Endothelial cell of umbilical vein (primary cell): ENCODE measurements around the gene SVOP. TPM values are rescaled to one million over a fixed set of nuclear protein-coding genes. Genes with fewer than 3 reads are reported as not detected.

Source experiments
- BruUV-seq: library from RNA; stranded (reverse); fragments of 400-500 nt; replicated peaks from 2 replicates; lab custom pipeline; 2021; lab: Mats Ljungman, UMichigan
- CTCF ChIA-PET: fragments of 300-600, 350-600 bp; sonication (Branson Sonifier 250); formaldehyde crosslinking; loops from one replicate; lab custom pipeline; 2021; ENCODE audit warnings: antibody characterized with exemption, inconsistent platforms; lab: Charles Lee
- POLR2A ChIA-PET: fragments of 300-600, 350-600 bp; sonication (Branson Sonifier 250); formaldehyde crosslinking; loops from one replicate; lab custom pipeline; 2021; ENCODE audit warnings: antibody characterized with exemption, inconsistent platforms; lab: Charles Lee
- DNase-seq: peaks from one replicate; pipeline ENCODE4 v3.0.0-alpha.2; 2011; ENCODE audit warnings: low read depth, low spot score
- FAIRE-seq: peaks from 2 replicates; lab custom pipeline; 2011; peaks lifted over from hg19 to GRCh38; lab: Jason Lieb, UNC
- H2AFZ ChIP-seq: 2 replicates; pipeline ENCODE4 v1.6.0; 2012; ENCODE audit warnings: low read depth, low read length, control low read depth, inconsistent platforms
- H3K27ac ChIP-seq: 2 replicates; pipeline ENCODE4 v1.5.1; 2011; ENCODE audit warnings: low read depth, mild to moderate bottlenecking, control low read depth, low read length, moderate library complexity; ENCODE audit not compliant: insufficient read depth
- H3K27me3 ChIP-seq, 2 experiments: 2 replicates each; pipeline versions ENCODE4 v1.6.0 to v1.6.1; 2011; ENCODE audit warnings: low read length in 2 of 2, mixed read lengths in 1 of 2; ENCODE audit not compliant: control insufficient read depth in 2 of 2, insufficient read depth in 2 of 2
- H3K36me3 ChIP-seq, 2 experiments: 2 replicates in 1 of 2; 3 replicates in 1 of 2; pipeline ENCODE4 v1.5.1; 2011; ENCODE audit warnings: low read length in 2 of 2, mild to moderate bottlenecking in 1 of 2, moderate library complexity in 1 of 2; ENCODE audit not compliant: control insufficient read depth in 2 of 2, insufficient read depth in 2 of 2; ENCODE audit errors: extremely low read depth in 1 of 2
- H3K4me1 ChIP-seq: 3 replicates; pipeline ENCODE4 v1.5.1; 2011; ENCODE audit warnings: mild to moderate bottlenecking, low read length; ENCODE audit not compliant: control insufficient read depth, insufficient read depth; ENCODE audit errors: extremely low read depth
- H3K4me2 ChIP-seq: 2 replicates; pipeline ENCODE4 v1.6.1; 2011; ENCODE audit warnings: low read length, control low read depth, mixed read lengths; ENCODE audit not compliant: insufficient read depth
- H3K4me3 ChIP-seq, 3 experiments: fragments of 200-600 bp in 1 of 3; sonication (generic), shearing (Covaris generic) in 1 of 3; replicated peaks in 1 of 3; 2 replicates each; pipeline ENCODE4 v1.5.1; 2011 to 2016; ENCODE audit warnings: control low read depth in 3 of 3, low read length in 3 of 3, mild to moderate bottlenecking in 2 of 3, inconsistent platforms in 1 of 3, low read depth in 1 of 3, moderate library complexity in 1 of 3; ENCODE audit not compliant: insufficient read depth in 1 of 3
- H3K79me2 ChIP-seq: 2 replicates; pipeline ENCODE4 v1.6.0; 2012; ENCODE audit warnings: low read length, inconsistent platforms; ENCODE audit not compliant: control insufficient read depth, insufficient read depth
- H3K9ac ChIP-seq: replicated peaks from 2 replicates; pipeline ENCODE3; 2011; ENCODE audit warnings: low read length, control low read depth; ENCODE audit not compliant: insufficient read depth; ENCODE audit errors: extremely low read depth
- H3K9me1 ChIP-seq: replicated peaks from 3 replicates; pipeline ENCODE4 v1.6.0; 2011; ENCODE audit warnings: mild to moderate bottlenecking, low read length; ENCODE audit not compliant: control insufficient read depth, insufficient read depth; ENCODE audit errors: extremely low read depth
- H3K9me3 ChIP-seq: replicated peaks from 2 replicates; pipeline ENCODE4 v1.5.1; 2012; ENCODE audit warnings: low read length, inconsistent platforms; ENCODE audit not compliant: control insufficient read depth, insufficient read depth
- H4K20me1 ChIP-seq: replicated peaks from 2 replicates; pipeline ENCODE3; 2011; ENCODE audit warnings: mild to moderate bottlenecking, low read length; ENCODE audit not compliant: control insufficient read depth, insufficient read depth; ENCODE audit errors: extremely low read depth
- CTCF ChIP-seq, 2 donors: IDR thresholded peaks; 1 replicate in 1 of 2; 2 replicates in 1 of 2; pipeline ENCODE4 v1.5.1; 2011; ENCODE audit warnings: low read length in 2 of 2, mild to moderate bottlenecking in 2 of 2, moderate library complexity in 2 of 2, control low read depth in 1 of 2, inconsistent platforms in 1 of 2, low read depth in 1 of 2; ENCODE audit not compliant: insufficient read depth in 1 of 2; ENCODE audit errors: extremely low read depth in 1 of 2
- EZH2 ChIP-seq: IDR thresholded peaks from 2 replicates; pipeline ENCODE4 v1.6.1; 2012; ENCODE audit warnings: borderline replicate concordance, low read depth, mild to moderate bottlenecking, moderate library complexity, low read length, inconsistent platforms; ENCODE audit not compliant: severe bottlenecking
- FOS ChIP-seq: IDR thresholded peaks from 2 replicates; pipeline ENCODE4 v1.6.1; 2011; ENCODE audit warnings: mild to moderate bottlenecking, low read length, moderate library complexity, borderline replicate concordance; ENCODE audit not compliant: insufficient read depth
- GATA2 ChIP-seq: IDR thresholded peaks from 2 replicates; pipeline ENCODE4 v1.7.0; 2011; ENCODE audit warnings: low read depth, mild to moderate bottlenecking, moderate library complexity, mixed read lengths, low read length; ENCODE audit not compliant: insufficient read length, insufficient read depth
- JUN ChIP-seq: IDR thresholded peaks from 2 replicates; pipeline ENCODE4 v1.6.1; 2011; ENCODE audit warnings: borderline replicate concordance, low read depth; ENCODE audit not compliant: insufficient read length, insufficient read depth
- MAX ChIP-seq: IDR thresholded peaks from 2 replicates; pipeline ENCODE4 v1.6.1; 2011; ENCODE audit not compliant: insufficient read depth, insufficient read length
- MYC ChIP-seq: IDR thresholded peaks from one replicate; pipeline ENCODE4 v1.6.1; 2011; ENCODE audit warnings: mild to moderate bottlenecking, low read depth, low read length
- POLR2A ChIP-seq: IDR thresholded peaks from 2 replicates; pipeline ENCODE4 v1.6.1; 2012; ENCODE audit warnings: low read depth, mild to moderate bottlenecking, control low read depth, low read length
- POLR2AphosphoS5 ChIP-seq: IDR thresholded peaks from 2 replicates; pipeline ENCODE4 v1.6.1; 2012; ENCODE audit warnings: low read depth, mild to moderate bottlenecking, control low read depth, low read length, moderate library complexity; ENCODE audit not compliant: insufficient read depth
- dilution Hi-C: fragments of 300-500 bp; cut with MboI; formaldehyde crosslinking; loops from one replicate; pipeline ENCODE4 v1.15.0; 2019; ENCODE audit warnings: low sequenced_read_pairs; ENCODE audit not compliant: extremely low pct_ligation_motif_present
- intact Hi-C: fragments of 100-400 bp; cut with micrococcal nuclease; formaldehyde crosslinking; loops from one replicate; pipeline ENCODE4 v1.10.0; 2022
- polyA plus RNA-seq, 4 experiments: library from polyadenylated mRNA; depleted of rRNA in 3 of 4; stranded (reverse) in 3 of 4; unstranded in 1 of 4; fragments of >200 nt; gene quantifications; 2 replicates each; pipeline versions ENCODE4 v1.2.1 to v1.2.3, GENCODE V29; 2011 to 2012; ENCODE audit warnings: missing spikeins in 1 of 4
- total RNA-seq: library from RNA; stranded (reverse); gene quantifications from 2 replicates; pipeline ENCODE4 v1.2.3, GENCODE V29; 2021

Gene SVOP
- total and polyA plus RNA-seq, 2 donors (not counting 3 experiments of a cell fraction or from before 2014, with no cell fraction given), result not detected

- Histone ChIP-seq H3K4me1 (no peaks in the 10 kb centered on the region), H3K36me3 (no peaks in the 10 kb centered on the region), H3K79me2 (no peaks in the 10 kb centered on the region), H3K4me2 (no peak overlapping the region), H3K27ac (no peak overlapping the region), H3K4me3 (no peak overlapping the region), H3K27me3 (no peaks in the 10 kb centered on the region), H3K9ac (no peak overlapping the region), H4K20me1 (no peaks in the 10 kb centered on the region), H3K9me1 (no peaks in the 10 kb centered on the region), H3K9me3 (no peaks in the 10 kb centered on the region), H2AFZ (no peak overlapping the region)
- BruUV-seq, result no TSS peak
- FAIRE-seq, result no peak
- ChIA-PET CTCF (no interaction called here), POLR2A (no interaction called here)
- dilution Hi-C loops (no loop called here), intact Hi-C loops (loop anchor here (2.0 kb wide), 1 partner anchor 52 kb away; no protein-coding TSS in a partner anchor)
- DNase-seq, result no peak
- TF ChIP-seq EZH2 (no peak), MYC (no peak), JUN (no peak), FOS (no peak)
Observed at GRCh38 chr12:108975024-108975593, 45.8 kb downstream of the SVOP start.

- DNase-seq, result no peak
- BruUV-seq, result no TSS peak
- CTCF ChIA-PET, result no interaction called here
- TF ChIP-seq POLR2A (no peak), FOS (no peak), CTCF (IDR thresholded peaks at IDR 0.05; ENCODE audit: extremely low read depth in 1 of 2, insufficient read depth in 1 of 2, low read depth in 1 of 2, low read length in 2 of 2) (no peak), POLR2AphosphoS5 (no peak), MAX (no peak), GATA2 (no peak), EZH2 (no peak), MYC (no peak), JUN (no peak)
- Histone ChIP-seq H3K4me3 (no peak overlapping the region), H3K9ac (no peak overlapping the region), H3K27me3 (no peaks in the 10 kb centered on the region), H2AFZ (no peak overlapping the region), H3K9me1 (no peaks in the 10 kb centered on the region), H4K20me1 (no peaks in the 10 kb centered on the region), H3K9me3 (no peaks in the 10 kb centered on the region), H3K79me2 (no peaks in the 10 kb centered on the region), H3K36me3 (no peaks in the 10 kb centered on the region), H3K4me2 (no peak overlapping the region), H3K27ac (no peak overlapping the region), H3K4me1 (no peaks in the 10 kb centered on the region)
- no peak for FAIRE-seq
- POLR2A ChIA-PET, result no interaction called here
- intact Hi-C loops, result loop anchor here (2.0 kb wide), 1 partner anchor 53 kb away; no protein-coding TSS in a partner anchor
- dilution Hi-C loops, result no loop called here
Observed at GRCh38 chr12:108973629-108974152, 47.2 kb downstream of the SVOP start.
